Ascending aorta (tissue), 2 donors: ENCODE measurements around the gene USP12. TPM values are rescaled to one million over a fixed set of nuclear protein-coding genes. Genes with fewer than 3 reads are reported as not detected.

Source experiments
- DNase-seq, 2 donors: peaks; one replicate each; pipeline ENCODE4 v3.0.0-alpha.2; 2019; ENCODE audit warnings: low spot score in 2 of 2
- H3K27ac ChIP-seq, 2 donors: fragments of 200-600 bp; sonication (generic); one replicate each; pipeline ENCODE4 v1.5.1; 2016 to 2017; ENCODE audit warnings: mild to moderate bottlenecking in 1 of 2
- H3K27me3 ChIP-seq: fragments of 200-600 bp; sonication (generic); one replicate; pipeline ENCODE4 v1.5.1; 2017
- H3K36me3 ChIP-seq, 2 donors: fragments of 200-600 bp; sonication (generic); one replicate each; pipeline ENCODE4 v1.5.1; 2016
- H3K4me1 ChIP-seq, 2 donors: fragments of 200-600 bp; sonication (generic); one replicate each; pipeline ENCODE4 v1.5.1; 2016 to 2017; ENCODE audit warnings: mild to moderate bottlenecking in 1 of 2
- H3K4me3 ChIP-seq, 2 donors: fragments of 200-600 bp; sonication (generic); one replicate each; pipeline ENCODE4 v1.5.1; 2016 to 2017; ENCODE audit warnings: mild to moderate bottlenecking in 1 of 2
- H3K9me3 ChIP-seq, 2 donors: fragments of 200-600 bp; sonication (generic); one replicate each; pipeline ENCODE4 v1.5.1; 2016
- CTCF ChIP-seq, 3 experiments: fragments of 200-600 bp in 2 of 3; fragments of 450-650 bp in 1 of 3; sonication (generic) in 2 of 3; IDR thresholded peaks; one replicate each; pipeline ENCODE4 v1.5.1; 2016 to 2019; ENCODE audit warnings: antibody characterized with exemption in 3 of 3, mild to moderate bottlenecking in 1 of 3, moderate library complexity in 1 of 3
- intact Hi-C: fragments of 100-400 bp; cut with DNase I; formaldehyde crosslinking; loops from one replicate; pipeline ENCODE4 v1.15.1; 2023
- total RNA-seq: library from RNA; depleted of rRNA; stranded (reverse); fragments of >200 nt; gene quantifications from one replicate; pipeline ENCODE4 v1.1.0, GENCODE V29; 2016

The USP12 gene
- total RNA-seq, 1 donor from 2014 or later: 8.7 TPM

GRCh38 chr13:27054760-27055159 lies 116.9 kb downstream of the USP12 start:
- Histone ChIP-seq H3K4me3 (no peak overlapping the region), H3K36me3 (peaks cover 0 to under 1% of the 10 kb centered on the region in 2 donors), H3K9me3 (no peaks in the 10 kb centered on the region), H3K27ac (no peak overlapping the region), H3K27me3 (no peaks in the 10 kb centered on the region), H3K4me1 (no peaks in the 10 kb centered on the region)
- intact Hi-C loops: no loop called here
- no peak for TF ChIP-seq CTCF (IDR thresholded peaks at IDR 0.05)
- no peak for DNase-seq

- H3K27me3 ChIP-seq: no peaks in the 10 kb centered on the region
- H3K27ac ChIP-seq: no peak overlapping the region
- no peaks in the 10 kb centered on the region for H3K4me1 ChIP-seq
- no peak for TF ChIP-seq CTCF (IDR thresholded peaks at IDR 0.05)
- DNase-seq: no peak
- no peak overlapping the region for H3K4me3 ChIP-seq
- H3K9me3 ChIP-seq: no peaks in the 10 kb centered on the region
- H3K36me3 ChIP-seq: no peaks in the 10 kb centered on the region
- intact Hi-C loops: no loop called here
Measured at GRCh38 chr13:27053902-27054595, 117.6 kb downstream of the USP12 start.

- Histone ChIP-seq H3K4me3 (no peak overlapping the region), H3K27ac (no peak overlapping the region), H3K27me3 (no peaks in the 10 kb centered on the region), H3K36me3 (no peaks in the 10 kb centered on the region), H3K9me3 (no peaks in the 10 kb centered on the region), H3K4me1 (no peaks in the 10 kb centered on the region)
- no peak for DNase-seq
- TF ChIP-seq CTCF (IDR thresholded peaks at IDR 0.05): no peak
- intact Hi-C loops: no loop called here
Measured at GRCh38 chr13:27053210-27053884, 118.3 kb downstream of the USP12 start.

GRCh38 chr13:27052551-27053208 lies 118.9 kb downstream of the USP12 start:
- Histone ChIP-seq H3K4me3 (no peak overlapping the region), H3K4me1 (no peaks in the 10 kb centered on the region), H3K27ac (no peak overlapping the region), H3K9me3 (no peaks in the 10 kb centered on the region), H3K36me3 (no peaks in the 10 kb centered on the region), H3K27me3 (no peaks in the 10 kb centered on the region)
- no peak for TF ChIP-seq CTCF (IDR thresholded peaks at IDR 0.05)
- DNase-seq: no peak
- intact Hi-C loops: no loop called here

- Histone ChIP-seq H3K27ac (no peak overlapping the region), H3K4me3 (no peak overlapping the region), H3K27me3 (no peaks in the 10 kb centered on the region), H3K36me3 (no peaks in the 10 kb centered on the region), H3K9me3 (no peaks in the 10 kb centered on the region), H3K4me1 (no peaks in the 10 kb centered on the region)
- intact Hi-C loops: no loop called here
- DNase-seq: no peak
- TF ChIP-seq CTCF (IDR thresholded peaks at IDR 0.05): no peak
Measured at GRCh38 chr13:27047081-27047480, 124.5 kb downstream of the USP12 start.
